ENCODE data around the gene LRRK1. TPM values are rescaled to one million over a fixed set of nuclear protein-coding genes. Genes with fewer than 3 reads are reported as not detected.

The LRRK1 gene
- total and polyA plus RNA-seq, 12 donors: 1.5 to 8.1 (median 2.0) TPM

DNA sequence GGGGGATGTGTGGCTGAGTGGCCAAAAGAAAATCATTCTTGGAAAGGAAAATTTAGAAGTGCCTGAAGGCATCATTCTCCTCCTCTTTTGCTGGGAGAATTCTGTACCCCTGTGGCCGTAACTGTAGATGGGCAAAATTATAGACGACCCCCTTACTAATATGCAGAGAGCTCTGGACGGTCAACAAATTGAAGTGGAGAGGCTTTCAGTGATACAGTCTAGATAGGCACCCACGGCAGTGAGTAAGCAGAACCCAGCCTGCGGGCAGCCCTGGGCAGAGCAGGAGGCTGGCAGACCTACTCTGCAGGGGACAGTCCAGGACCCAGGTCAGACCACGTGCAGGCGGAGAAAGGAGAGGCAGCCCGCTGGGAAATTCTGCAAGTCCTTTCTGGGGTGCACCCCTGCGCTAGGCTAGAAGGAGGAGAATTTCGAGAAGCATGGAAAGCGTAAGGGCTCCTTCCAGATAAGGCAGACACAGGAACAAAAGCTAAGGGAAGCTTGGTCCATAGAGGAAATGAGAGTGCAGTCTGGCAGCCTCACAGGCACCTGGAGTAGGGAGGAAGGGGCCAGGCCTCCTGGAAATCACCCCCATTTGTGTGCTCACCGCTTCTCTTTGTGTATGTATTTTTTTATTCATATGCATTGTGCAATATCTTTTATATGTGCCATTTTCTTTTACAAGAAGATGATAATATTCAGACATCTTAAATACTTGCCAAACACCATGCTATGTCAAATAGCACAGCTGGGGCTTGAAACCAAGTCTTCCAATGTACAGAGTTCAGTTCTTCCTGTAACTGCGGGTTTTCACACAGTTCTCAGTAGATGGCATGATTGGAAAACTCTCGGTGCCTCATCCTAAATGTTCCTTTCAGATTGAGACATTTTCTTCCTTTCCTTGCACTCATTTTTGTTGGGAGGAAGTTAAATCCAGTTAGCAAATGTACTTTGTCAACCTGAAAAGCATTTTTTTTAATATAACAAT is 40.2 kb downstream of the LRRK1 start:
- H3K4me3 ChIP-seq: no peak overlapping the region
- WGBS, 2 donors: 74 to 77% methylated on average over 14 of the region's 14 CpGs
- peak overlapping the region in 1 of 10 donors; percentile 41 for H3K27ac ChIP-seq
- H3K9me3 ChIP-seq: peaks cover 0 to 4% (median 0%) of the 10 kb centered on the region in 11 donors
- H3K27me3 ChIP-seq: no peaks in the 10 kb centered on the region
- intact Hi-C loops (cut with DNase I): no loop called here
- TF ChIP-seq, protein P1, sequence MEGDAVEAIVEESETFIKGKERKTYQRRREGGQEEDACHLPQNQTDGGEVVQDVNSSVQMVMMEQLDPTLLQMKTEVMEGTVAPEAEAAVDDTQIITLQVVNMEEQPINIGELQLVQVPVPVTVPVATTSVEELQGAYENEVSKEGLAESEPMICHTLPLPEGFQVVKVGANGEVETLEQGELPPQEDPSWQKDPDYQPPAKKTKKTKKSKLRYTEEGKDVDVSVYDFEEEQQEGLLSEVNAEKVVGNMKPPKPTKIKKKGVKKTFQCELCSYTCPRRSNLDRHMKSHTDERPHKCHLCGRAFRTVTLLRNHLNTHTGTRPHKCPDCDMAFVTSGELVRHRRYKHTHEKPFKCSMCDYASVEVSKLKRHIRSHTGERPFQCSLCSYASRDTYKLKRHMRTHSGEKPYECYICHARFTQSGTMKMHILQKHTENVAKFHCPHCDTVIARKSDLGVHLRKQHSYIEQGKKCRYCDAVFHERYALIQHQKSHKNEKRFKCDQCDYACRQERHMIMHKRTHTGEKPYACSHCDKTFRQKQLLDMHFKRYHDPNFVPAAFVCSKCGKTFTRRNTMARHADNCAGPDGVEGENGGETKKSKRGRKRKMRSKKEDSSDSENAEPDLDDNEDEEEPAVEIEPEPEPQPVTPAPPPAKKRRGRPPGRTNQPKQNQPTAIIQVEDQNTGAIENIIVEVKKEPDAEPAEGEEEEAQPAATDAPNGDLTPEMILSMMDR (IDR thresholded peaks at IDR 0.05): no peak
- no peaks in the 10 kb centered on the region for H3K36me3 ChIP-seq
- DNase-seq (no peak), ATAC-seq (peak in 3 of 8 donors; percentile 24 to 42 (median 30))
- H3K4me1 ChIP-seq: peaks cover 0 to 25% (median 8%) of the 10 kb centered on the region in 9 donors

DNA sequence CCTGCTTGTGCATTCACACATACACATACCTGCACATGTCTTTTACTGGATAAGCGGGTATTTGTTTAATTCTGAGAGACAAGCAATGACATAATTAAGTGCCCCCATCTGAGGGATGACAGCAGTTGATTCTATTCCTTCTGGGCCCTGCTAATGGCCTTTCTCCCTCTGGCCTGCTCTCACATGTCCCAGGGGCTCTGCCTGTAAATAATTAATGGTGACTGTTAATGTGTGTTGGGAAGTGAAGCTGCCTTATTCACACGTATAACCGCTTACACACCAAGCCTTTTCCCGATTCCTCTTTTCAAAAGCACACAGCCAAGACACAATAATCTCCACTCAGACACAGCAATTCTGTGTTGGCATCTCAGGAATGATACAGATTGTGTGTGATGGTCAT is 47.8 kb downstream of the LRRK1 start:
- H3K27me3 ChIP-seq: peaks cover 0 to 13% (median 10%) of the 10 kb centered on the region in 7 donors
- TF ChIP-seq, protein P1 (IDR thresholded peaks at IDR 0.05): no peak
- H3K9me3 ChIP-seq: peaks cover 0 to 10% (median 0%) of the 10 kb centered on the region in 11 donors
- H3K36me3 ChIP-seq: peaks cover 0 to 6% (median 0%) of the 10 kb centered on the region in 9 donors
- H3K27ac ChIP-seq: no peak overlapping the region
- 71 to 76% methylated on average over 4 of the region's 4 CpGs for WGBS, 2 donors
- ATAC-seq (no peak), DNase-seq (no peak)
- intact Hi-C loops (cut with DNase I): loop anchor here in 1 of 10 donors (2.0 kb wide), 1 partner anchor 76 kb away; no protein-coding TSS in a partner anchor
- no peaks in the 10 kb centered on the region for H3K4me1 ChIP-seq
- no peak overlapping the region for H3K4me3 ChIP-seq

DNA sequence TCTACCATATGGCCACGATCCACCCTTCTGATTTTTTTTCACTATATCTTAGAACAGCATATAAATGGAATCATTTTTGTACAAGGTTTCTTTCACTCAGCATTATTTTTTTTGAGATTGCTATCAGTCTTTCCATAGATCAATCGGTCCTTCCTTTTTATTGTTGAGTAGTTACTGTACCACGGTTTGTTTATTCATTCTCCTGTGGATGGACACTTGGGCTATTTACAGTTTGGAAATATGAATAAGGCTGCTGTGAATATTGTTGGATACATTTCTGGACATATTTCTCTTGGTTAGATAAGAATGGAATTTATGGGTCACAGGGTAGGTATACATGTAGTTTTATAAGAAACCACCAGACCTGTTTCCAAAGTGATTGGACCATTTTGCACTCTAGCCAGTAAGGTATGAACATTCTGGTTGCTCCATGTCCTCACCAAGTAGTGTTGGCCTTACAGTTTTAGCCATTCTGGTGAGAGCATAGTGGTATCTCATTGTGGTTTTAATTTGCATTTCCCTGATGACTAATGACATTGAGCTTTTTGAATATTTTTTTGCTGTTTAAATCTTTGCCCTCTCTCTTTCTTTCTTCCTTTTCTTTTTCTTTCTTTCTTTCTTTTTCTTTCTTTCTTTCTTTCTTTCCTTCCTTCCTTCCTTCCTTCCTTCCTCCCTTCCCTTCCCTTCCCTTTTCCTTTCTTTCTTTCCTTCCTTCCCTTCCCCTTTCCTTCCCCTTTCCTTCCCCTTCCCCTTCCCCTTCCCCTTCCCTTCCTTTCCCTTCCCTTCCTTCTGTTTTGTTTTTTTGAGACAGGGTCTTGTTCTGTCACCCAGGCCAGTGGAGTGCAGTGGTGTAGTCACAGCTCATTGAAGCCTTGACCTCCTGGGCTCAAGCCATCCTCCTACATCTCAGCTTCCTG is 49.2 kb downstream of the LRRK1 start:
- intact Hi-C loops (cut with DNase I): no loop called here
- no peak overlapping the region for H3K4me3 ChIP-seq
- ATAC-seq (no peak), DNase-seq (no peak)
- peaks cover 0 to 10% (median 0%) of the 10 kb centered on the region in 11 donors for H3K9me3 ChIP-seq
- H3K36me3 ChIP-seq: peaks cover 0 to 6% (median 0%) of the 10 kb centered on the region in 9 donors
- no peak overlapping the region for H3K27ac ChIP-seq
- TF ChIP-seq, protein P1 (IDR thresholded peaks at IDR 0.05): no peak
- peaks cover 5 to 23% (median 20%) of the 10 kb centered on the region in 7 donors for H3K27me3 ChIP-seq
- 89 to 90% methylated on average over 3 of the region's 3 CpGs for WGBS, 2 donors
- H3K4me1 ChIP-seq: peaks cover 0 to 6% (median 3%) of the 10 kb centered on the region in 9 donors

DNA sequence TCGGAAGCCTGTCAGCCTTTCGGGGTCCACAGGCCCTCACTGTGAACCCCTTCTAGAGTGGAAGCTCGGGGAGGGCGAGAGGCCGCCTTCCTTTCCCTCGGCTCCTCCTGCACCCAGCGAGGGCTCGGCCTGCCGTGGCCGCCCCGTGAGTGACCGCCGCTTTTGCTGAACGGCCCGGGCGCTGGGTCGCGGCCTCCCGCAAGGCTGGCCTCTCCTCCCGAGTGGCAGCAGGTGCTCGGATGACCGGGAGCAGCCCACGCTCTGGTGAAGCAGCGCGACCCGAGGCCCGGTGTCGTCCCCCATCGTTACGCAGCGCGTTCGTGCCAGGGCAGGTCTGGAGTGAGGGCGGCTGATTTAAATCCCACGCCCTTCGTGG is 53.8 kb downstream of the LRRK1 start:
- peaks cover 0 to 10% (median 0%) of the 10 kb centered on the region in 11 donors for H3K9me3 ChIP-seq
- intact Hi-C loops (cut with DNase I): no loop called here
- DNase-seq (no peak), ATAC-seq (no peak)
- H3K36me3 ChIP-seq: peaks cover 0 to 4% (median 0%) of the 10 kb centered on the region in 9 donors
- H3K4me1 ChIP-seq: peaks cover 0 to 12% (median 9%) of the 10 kb centered on the region in 9 donors
- TF ChIP-seq, protein P1 (IDR thresholded peaks at IDR 0.05): no peak
- H3K4me3 ChIP-seq: peak overlapping the region in 9 of 10 donors; percentile 15 to 43 (median 35)
- H3K27ac ChIP-seq: no peak overlapping the region
- 23 to 38% methylated on average over 36 of the region's 36 CpGs for WGBS, 2 donors
- H3K27me3 ChIP-seq: peaks cover 10 to 63% (median 38%) of the 10 kb centered on the region in 7 donors

Data from heart right ventricle (tissue), 16 donors.